Osteoblast (primary cell): ENCODE data around the gene ERVMER34-1. TPM values are rescaled to one million over a fixed set of nuclear protein-coding genes. Genes with fewer than 3 reads are reported as not detected.
A peak's percentile ranks its signal among the peaks of the same experiment; 100 is the strongest.

Source experiments
- DNase-seq: peaks from one replicate; pipeline ENCODE4 v3.0.0; 2011; ENCODE audit warnings: low spot score, mixed read lengths; ENCODE audit not compliant: insufficient read length; ENCODE audit errors: missing footprints
- H2AFZ ChIP-seq: 2 replicates; pipeline ENCODE4 v1.6.0; 2011; ENCODE audit warnings: mild to moderate bottlenecking, low read length
- H3K27ac ChIP-seq: 2 replicates; pipeline ENCODE4 v1.5.1; 2011; ENCODE audit warnings: mild to moderate bottlenecking, low read depth, low read length, moderate library complexity
- H3K27me3 ChIP-seq: 2 replicates; pipeline ENCODE4 v1.6.0; 2012; ENCODE audit warnings: mild to moderate bottlenecking, control low read depth, inconsistent platforms, low read length, moderate library complexity; ENCODE audit not compliant: insufficient read depth
- H3K36me3 ChIP-seq: 2 replicates; pipeline ENCODE4 v1.5.1; 2011; ENCODE audit warnings: mild to moderate bottlenecking, low read length, control low read depth, moderate library complexity; ENCODE audit not compliant: insufficient read depth
- H3K4me1 ChIP-seq: 2 replicates; pipeline ENCODE4 v1.5.1; 2011; ENCODE audit warnings: mild to moderate bottlenecking, low read length, control low read depth, moderate library complexity; ENCODE audit not compliant: insufficient read depth
- H3K4me2 ChIP-seq: 2 replicates; pipeline ENCODE4 v1.6.0; 2011; ENCODE audit warnings: mild to moderate bottlenecking, low read length; ENCODE audit not compliant: insufficient read depth
- H3K4me3 ChIP-seq: fragments of 200-600 bp; sonication (generic); 3 replicates; pipeline ENCODE4 v1.5.1; 2012; ENCODE audit warnings: mild to moderate bottlenecking, low read length, inconsistent platforms; ENCODE audit not compliant: insufficient read depth
- H3K79me2 ChIP-seq: 2 replicates; pipeline ENCODE4 v1.6.0; 2012; ENCODE audit warnings: mild to moderate bottlenecking, low read length, control low read depth, inconsistent platforms; ENCODE audit not compliant: insufficient read depth
- H3K9me3 ChIP-seq: 2 replicates; pipeline ENCODE4 v1.5.1; 2011; ENCODE audit warnings: low read depth, low read length, control low read depth
- H4K20me1 ChIP-seq: 2 replicates; pipeline ENCODE4 v1.6.0; 2012; ENCODE audit warnings: mild to moderate bottlenecking, low read length, control low read depth; ENCODE audit not compliant: insufficient read depth
- total RNA-seq: library from RNA; depleted of rRNA; stranded (reverse); fragments of >200 nt; gene quantifications from 2 replicates; pipeline ENCODE4 v1.2.3, GENCODE V29; 2012
- TF ChIP-seq, protein P1 (sequence below): IDR thresholded peaks from 2 replicates; pipeline ENCODE4 v1.5.1; 2011; ENCODE audit warnings: mild to moderate bottlenecking, low read depth, low read length, moderate library complexity; ENCODE audit errors: extremely low read depth

ERVMER34-1 gene
- total RNA-seq, 1 donor: not detected

DNA sequence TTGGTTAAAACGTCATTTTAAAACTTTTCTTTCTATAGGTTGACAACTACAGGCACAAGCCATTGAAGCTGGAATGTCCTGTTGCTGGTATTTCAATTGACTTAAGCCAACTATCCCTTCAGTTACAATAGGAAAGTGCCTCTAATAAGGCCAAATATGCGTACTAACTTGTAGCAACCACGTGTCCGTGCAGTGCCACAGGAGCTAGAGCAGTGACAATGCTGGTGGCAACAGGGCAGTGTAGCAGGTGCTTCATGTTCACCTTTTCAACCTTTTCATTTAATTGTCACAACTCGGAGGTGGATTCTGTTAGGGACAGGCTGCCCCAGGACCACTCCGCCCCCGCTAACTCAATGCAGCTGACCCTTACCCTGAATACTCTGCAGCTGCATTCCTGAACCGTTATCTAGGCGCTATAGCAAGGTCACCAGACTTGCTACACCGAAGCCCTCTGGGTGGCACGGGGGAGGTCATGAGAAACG lies 37.7 kb downstream of the ERVMER34-1 start:
- Histone ChIP-seq H3K27me3 (peaks cover 3% of the 10 kb centered on the region), H2AFZ (peak overlapping the region; percentile 89), H3K36me3 (peaks cover 24% of the 10 kb centered on the region), H3K27ac (peak overlapping the region; percentile 72), H4K20me1 (peaks cover 3% of the 10 kb centered on the region), H3K79me2 (peaks cover 12% of the 10 kb centered on the region), H3K4me3 (peak overlapping the region; percentile 91), H3K9me3 (no peaks in the 10 kb centered on the region), H3K4me1 (peaks cover 14% of the 10 kb centered on the region), H3K4me2 (peak overlapping the region; percentile 95)
- peak; percentile 25 for DNase-seq
- TF ChIP-seq, protein P1, sequence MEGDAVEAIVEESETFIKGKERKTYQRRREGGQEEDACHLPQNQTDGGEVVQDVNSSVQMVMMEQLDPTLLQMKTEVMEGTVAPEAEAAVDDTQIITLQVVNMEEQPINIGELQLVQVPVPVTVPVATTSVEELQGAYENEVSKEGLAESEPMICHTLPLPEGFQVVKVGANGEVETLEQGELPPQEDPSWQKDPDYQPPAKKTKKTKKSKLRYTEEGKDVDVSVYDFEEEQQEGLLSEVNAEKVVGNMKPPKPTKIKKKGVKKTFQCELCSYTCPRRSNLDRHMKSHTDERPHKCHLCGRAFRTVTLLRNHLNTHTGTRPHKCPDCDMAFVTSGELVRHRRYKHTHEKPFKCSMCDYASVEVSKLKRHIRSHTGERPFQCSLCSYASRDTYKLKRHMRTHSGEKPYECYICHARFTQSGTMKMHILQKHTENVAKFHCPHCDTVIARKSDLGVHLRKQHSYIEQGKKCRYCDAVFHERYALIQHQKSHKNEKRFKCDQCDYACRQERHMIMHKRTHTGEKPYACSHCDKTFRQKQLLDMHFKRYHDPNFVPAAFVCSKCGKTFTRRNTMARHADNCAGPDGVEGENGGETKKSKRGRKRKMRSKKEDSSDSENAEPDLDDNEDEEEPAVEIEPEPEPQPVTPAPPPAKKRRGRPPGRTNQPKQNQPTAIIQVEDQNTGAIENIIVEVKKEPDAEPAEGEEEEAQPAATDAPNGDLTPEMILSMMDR: no peak

DNA sequence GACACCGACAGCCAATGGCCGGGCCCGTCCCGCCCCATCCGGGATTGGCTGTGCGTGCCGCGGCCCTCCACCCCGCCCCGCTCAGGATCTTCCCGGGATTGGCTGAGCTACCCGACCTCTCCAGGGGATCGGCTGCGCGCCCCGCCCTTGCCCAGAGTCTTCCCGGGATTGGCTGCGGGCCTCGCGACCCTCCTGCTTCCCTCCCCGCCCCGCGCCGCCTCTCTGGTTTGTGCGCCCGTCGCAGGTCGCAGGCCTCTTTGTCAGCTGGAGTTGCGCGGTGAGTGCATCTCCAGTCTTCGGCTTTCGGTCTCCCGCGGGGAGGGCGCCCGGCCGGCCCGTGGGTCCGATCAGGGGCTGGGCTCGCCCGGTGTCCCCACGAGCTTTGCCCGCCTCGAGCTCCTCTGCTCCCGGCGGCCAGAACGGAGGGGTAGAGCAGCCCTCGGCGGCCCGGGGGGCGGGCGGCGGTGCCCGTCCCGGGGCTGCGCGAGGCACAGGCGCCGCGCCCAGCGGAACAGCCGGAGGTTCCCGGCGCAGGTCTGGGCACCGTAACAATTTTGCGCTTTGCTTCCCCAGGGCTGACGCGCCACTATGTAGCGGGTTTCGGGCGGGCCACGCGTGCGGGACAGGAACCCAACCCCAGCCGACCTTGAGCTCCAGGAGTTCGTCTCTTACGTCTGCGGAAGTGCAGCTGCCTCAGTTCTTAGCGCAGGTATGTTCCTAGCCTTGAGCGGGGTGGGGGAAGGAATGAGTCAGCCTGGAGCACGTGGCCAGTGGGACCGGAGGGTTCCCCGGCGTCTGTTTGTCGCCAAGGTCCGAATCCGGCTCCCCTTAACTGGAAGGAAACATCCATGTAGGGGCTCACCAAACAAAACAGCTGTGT lies 38.7 kb downstream of the ERVMER34-1 start:
- H3K4me3 ChIP-seq: peak overlapping the region; percentile 91
- peaks cover 24% of the 10 kb centered on the region for H3K36me3 ChIP-seq
- peaks cover 14% of the 10 kb centered on the region for H3K4me1 ChIP-seq
- H4K20me1 ChIP-seq: peaks cover 3% of the 10 kb centered on the region
- TF ChIP-seq, protein P1: no peak
- peaks cover 12% of the 10 kb centered on the region for H3K79me2 ChIP-seq
- H2AFZ ChIP-seq: peak overlapping the region; percentile 89
- peak overlapping the region; percentile 95 for H3K4me2 ChIP-seq
- DNase-seq: peak; percentile 99
- H3K27me3 ChIP-seq: peaks cover 3% of the 10 kb centered on the region
- H3K27ac ChIP-seq: peak overlapping the region; percentile 72
- H3K9me3 ChIP-seq: no peaks in the 10 kb centered on the region

DNA sequence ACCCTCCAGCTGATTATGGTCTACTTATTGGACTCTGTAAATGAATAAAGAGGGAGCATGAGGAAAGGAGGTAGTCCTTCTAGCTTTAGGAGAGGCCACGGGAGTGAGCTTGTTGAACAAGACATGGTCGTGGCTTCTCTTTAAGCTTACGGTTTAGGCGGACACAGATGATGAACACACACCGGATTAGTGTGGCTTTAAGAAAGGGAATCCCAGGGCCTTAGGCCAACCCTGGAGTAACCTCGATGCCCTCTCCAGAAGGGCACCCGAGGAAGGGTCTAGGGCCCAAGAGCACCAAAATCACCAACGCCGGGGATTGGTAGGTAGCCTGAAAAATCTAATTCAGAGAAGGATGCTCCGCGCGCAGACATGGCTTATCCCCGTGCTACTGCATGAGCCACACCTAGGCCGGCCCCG lies 39.4 kb downstream of the ERVMER34-1 start:
- TF ChIP-seq, protein P1: no peak
- Histone ChIP-seq H3K4me3 (peak overlapping the region; percentile 91), H3K9me3 (no peaks in the 10 kb centered on the region), H3K4me1 (peaks cover 14% of the 10 kb centered on the region), H3K27me3 (peaks cover 3% of the 10 kb centered on the region), H3K27ac (no peak overlapping the region), H3K36me3 (peaks cover 22% of the 10 kb centered on the region), H3K4me2 (peak overlapping the region; percentile 95), H3K79me2 (peaks cover 12% of the 10 kb centered on the region), H4K20me1 (peaks cover 3% of the 10 kb centered on the region), H2AFZ (peak overlapping the region; percentile 95)
- no peak for DNase-seq

DNA sequence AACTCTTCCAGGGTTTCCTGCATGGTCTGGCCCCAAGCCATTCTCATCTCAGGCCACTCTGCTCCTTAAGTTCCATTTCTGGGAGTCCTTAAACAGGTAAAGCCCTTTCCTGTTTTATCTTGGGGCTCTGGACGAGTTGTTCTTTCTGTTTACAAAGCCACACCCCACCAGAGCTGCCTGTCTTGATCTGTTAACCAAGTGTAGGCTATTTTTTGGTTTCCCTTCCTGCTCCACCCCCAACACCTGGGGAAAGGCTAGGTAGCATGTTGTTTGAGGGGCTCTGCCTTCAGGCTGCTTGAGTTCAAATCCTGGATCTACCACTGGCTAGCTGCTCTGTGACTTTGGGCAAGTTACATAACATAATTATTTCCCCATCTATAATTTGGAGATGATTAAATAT lies 40.0 kb downstream of the ERVMER34-1 start:
- DNase-seq: no peak
- H3K27me3 ChIP-seq: peaks cover 3% of the 10 kb centered on the region
- peaks cover 3% of the 10 kb centered on the region for H4K20me1 ChIP-seq
- H3K4me2 ChIP-seq: no peak overlapping the region
- H3K4me1 ChIP-seq: peaks cover 14% of the 10 kb centered on the region
- no peak overlapping the region for H3K4me3 ChIP-seq
- H3K9me3 ChIP-seq: no peaks in the 10 kb centered on the region
- H3K27ac ChIP-seq: no peak overlapping the region
- peaks cover 12% of the 10 kb centered on the region for H3K79me2 ChIP-seq
- no peak overlapping the region for H2AFZ ChIP-seq
- TF ChIP-seq, protein P1: no peak
- H3K36me3 ChIP-seq: peaks cover 18% of the 10 kb centered on the region
